ENCODE measurements around the gene EVC. TPM values are rescaled to one million over a fixed set of nuclear protein-coding genes. Genes with fewer than 3 reads are reported as not detected.

EVC gene
- total and polyA plus RNA-seq, 2 donors (not counting 1 experiment from before 2014, with no cell fraction given) = 4.9 to 39.0 TPM

DNA sequence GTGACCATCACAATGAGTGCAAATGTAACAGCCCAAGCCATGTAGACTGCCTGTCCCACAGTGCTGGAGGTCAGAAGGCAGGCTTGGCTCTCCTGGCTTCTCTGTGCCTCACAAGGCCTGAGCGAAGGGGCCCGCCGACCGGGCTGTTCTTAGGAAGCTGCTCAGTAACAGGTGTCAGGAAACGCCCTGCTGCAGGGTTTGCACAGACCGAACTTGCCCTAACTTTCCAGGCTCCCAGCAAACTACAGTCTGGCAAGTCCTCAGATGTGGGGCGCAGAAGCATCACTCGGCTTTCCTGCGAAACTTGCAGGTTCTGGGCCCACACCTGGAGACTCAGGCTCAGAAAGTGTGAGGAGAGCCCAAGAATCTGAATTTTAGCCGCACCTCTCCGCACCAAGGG, 94.3 kb downstream of the EVC start:
- no peak overlapping the region for H3K4me3 ChIP-seq (replicated peaks in 1 of 4; ENCODE audit: control extremely low read depth in 1 of 4, insufficient read depth in 1 of 4, low read depth in 3 of 4, low read length in 4 of 4)
- TF ChIP-seq CTCF (conservative IDR thresholded peaks at IDR 0.05 in 1 of 2, IDR thresholded peaks at IDR 0.05 in 1 of 2; ENCODE audit: low read depth in 1 of 2, low read length in 2 of 2) = no peak
- no peak for TF ChIP-seq EZH2 (IDR thresholded peaks at IDR 0.05; ENCODE audit: low read length, missing control alignments)
- H3K9me3 ChIP-seq (ENCODE audit: control insufficient read depth, insufficient read depth, low read depth, low read length) = no peaks in the 10 kb centered on the region
- DNase-seq (ENCODE audit: low read depth in 2 of 2) = no peak
- H4K20me1 ChIP-seq (ENCODE audit: control insufficient read depth, extremely low read depth, insufficient read depth, low read length) = no peaks in the 10 kb centered on the region
- peaks cover 20% of the 10 kb centered on the region for H3K36me3 ChIP-seq (ENCODE audit: control insufficient read depth, insufficient read depth, low read length)
- H3K27ac ChIP-seq (ENCODE audit: insufficient read depth, low read length) = no peak overlapping the region
- no peak overlapping the region for H3K4me2 ChIP-seq (ENCODE audit: extremely low read depth, insufficient read depth, low read length)
- no peaks in the 10 kb centered on the region for H3K4me1 ChIP-seq (ENCODE audit: control insufficient read depth, extremely low read depth, insufficient read depth, low read length)
- no peaks in the 10 kb centered on the region for H3K79me2 ChIP-seq (ENCODE audit: control insufficient read depth, insufficient read depth, low read length)
- H3K9ac ChIP-seq (ENCODE audit: insufficient read depth, low read length) = no peak overlapping the region
- no peaks in the 10 kb centered on the region for H3K27me3 ChIP-seq (ENCODE audit: control insufficient read depth, insufficient read depth, low read length)
- H2AFZ ChIP-seq (ENCODE audit: low read length) = no peak overlapping the region

DNA sequence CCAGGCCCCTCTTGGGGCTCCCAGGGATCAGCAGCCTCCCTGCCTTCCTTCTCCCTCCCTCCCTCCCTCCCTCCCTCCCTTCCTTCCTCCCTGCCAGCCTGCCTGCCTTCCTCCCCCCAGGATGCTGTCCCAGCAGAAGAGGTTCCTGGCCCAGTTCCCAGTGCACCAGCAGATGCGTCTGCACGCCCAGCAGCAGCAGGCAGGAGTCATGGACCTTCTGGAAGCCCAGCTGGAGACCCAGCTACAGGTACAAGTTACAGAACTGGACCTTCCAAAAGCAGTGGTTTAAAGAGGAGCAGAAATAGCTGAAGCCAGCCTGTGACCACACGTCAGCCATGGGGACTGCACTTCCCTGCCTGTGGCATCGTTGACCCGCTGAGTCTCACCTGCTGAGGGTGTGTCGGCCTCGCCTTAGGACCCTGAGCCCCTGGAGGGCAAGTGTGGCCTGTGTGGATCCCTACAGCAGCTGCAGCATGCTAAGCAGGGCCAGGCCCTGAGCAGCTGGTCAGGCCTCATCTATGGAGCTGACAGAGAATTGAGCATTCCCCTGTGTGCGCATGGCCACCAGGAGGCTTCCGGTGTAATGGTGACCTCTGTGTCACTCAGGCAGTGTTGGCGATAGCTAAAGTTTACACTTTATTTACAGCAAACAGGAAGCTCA, 97.2 kb downstream of the EVC start:
- H3K4me3 ChIP-seq (replicated peaks in 1 of 4; ENCODE audit: control extremely low read depth in 1 of 4, insufficient read depth in 1 of 4, low read depth in 3 of 4, low read length in 4 of 4) = no peak overlapping the region
- DNase-seq (ENCODE audit: low read depth in 2 of 2) = peak; percentile 19 to 37
- H3K4me1 ChIP-seq (ENCODE audit: control insufficient read depth, extremely low read depth, insufficient read depth, low read length) = no peaks in the 10 kb centered on the region
- H2AFZ ChIP-seq (ENCODE audit: low read length) = no peak overlapping the region
- no peak overlapping the region for H3K9ac ChIP-seq (ENCODE audit: insufficient read depth, low read length)
- TF ChIP-seq EZH2 (IDR thresholded peaks at IDR 0.05; ENCODE audit: low read length, missing control alignments) (no peak), CTCF (conservative IDR thresholded peaks at IDR 0.05 in 1 of 2, IDR thresholded peaks at IDR 0.05 in 1 of 2; ENCODE audit: low read depth in 1 of 2, low read length in 2 of 2) (no peak)
- H3K4me2 ChIP-seq (ENCODE audit: extremely low read depth, insufficient read depth, low read length) = no peak overlapping the region
- no peaks in the 10 kb centered on the region for H3K79me2 ChIP-seq (ENCODE audit: control insufficient read depth, insufficient read depth, low read length)
- peaks cover 21% of the 10 kb centered on the region for H3K36me3 ChIP-seq (ENCODE audit: control insufficient read depth, insufficient read depth, low read length)
- no peaks in the 10 kb centered on the region for H4K20me1 ChIP-seq (ENCODE audit: control insufficient read depth, extremely low read depth, insufficient read depth, low read length)
- H3K9me3 ChIP-seq (ENCODE audit: control insufficient read depth, insufficient read depth, low read depth, low read length) = no peaks in the 10 kb centered on the region
- H3K27me3 ChIP-seq (ENCODE audit: control insufficient read depth, insufficient read depth, low read length) = no peaks in the 10 kb centered on the region
- H3K27ac ChIP-seq (ENCODE audit: insufficient read depth, low read length) = no peak overlapping the region

DNA sequence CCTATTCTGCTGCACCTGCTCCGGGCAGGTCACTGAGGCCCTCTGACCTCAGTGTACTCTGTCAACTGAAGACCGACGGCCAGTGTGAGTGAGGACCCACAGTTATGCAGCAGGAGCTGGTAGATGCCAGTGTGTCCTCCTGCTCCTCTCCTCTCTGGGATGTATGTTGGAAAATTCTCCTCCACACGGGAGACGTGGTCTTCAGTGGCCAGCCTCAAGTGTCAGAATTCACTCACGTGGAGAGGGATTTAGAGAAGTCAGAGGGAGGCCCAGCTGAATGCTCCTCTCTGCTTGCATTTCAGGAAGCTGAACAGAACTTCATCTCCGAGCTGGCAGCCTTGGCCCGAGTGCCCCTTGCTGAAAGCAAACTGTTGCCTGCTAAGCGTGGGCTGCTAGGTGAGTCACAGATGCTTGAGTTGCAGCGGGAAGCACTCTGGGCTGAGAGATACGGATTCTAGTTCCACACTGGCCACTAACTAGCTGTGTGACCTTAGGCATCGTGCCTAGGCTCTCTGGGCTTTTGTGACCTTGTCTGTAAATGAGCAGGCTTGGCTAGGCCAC, 98.3 kb downstream of the EVC start:
- Histone ChIP-seq H3K4me3 (replicated peaks in 1 of 4; ENCODE audit: control extremely low read depth in 1 of 4, insufficient read depth in 1 of 4, low read depth in 3 of 4, low read length in 4 of 4) (no peak overlapping the region), H3K27me3 (ENCODE audit: control insufficient read depth, insufficient read depth, low read length) (no peaks in the 10 kb centered on the region), H3K36me3 (ENCODE audit: control insufficient read depth, insufficient read depth, low read length) (peaks cover 23% of the 10 kb centered on the region), H3K79me2 (ENCODE audit: control insufficient read depth, insufficient read depth, low read length) (no peaks in the 10 kb centered on the region), H3K9me3 (ENCODE audit: control insufficient read depth, insufficient read depth, low read depth, low read length) (no peaks in the 10 kb centered on the region), H2AFZ (ENCODE audit: low read length) (no peak overlapping the region), H3K4me1 (ENCODE audit: control insufficient read depth, extremely low read depth, insufficient read depth, low read length) (no peaks in the 10 kb centered on the region), H3K27ac (ENCODE audit: insufficient read depth, low read length) (no peak overlapping the region), H3K4me2 (ENCODE audit: extremely low read depth, insufficient read depth, low read length) (no peak overlapping the region), H3K9ac (ENCODE audit: insufficient read depth, low read length) (no peak overlapping the region), H4K20me1 (ENCODE audit: control insufficient read depth, extremely low read depth, insufficient read depth, low read length) (no peaks in the 10 kb centered on the region)
- TF ChIP-seq EZH2 (IDR thresholded peaks at IDR 0.05; ENCODE audit: low read length, missing control alignments) (no peak), CTCF (conservative IDR thresholded peaks at IDR 0.05 in 1 of 2, IDR thresholded peaks at IDR 0.05 in 1 of 2; ENCODE audit: low read depth in 1 of 2, low read length in 2 of 2) (no peak)
- DNase-seq (ENCODE audit: low read depth in 2 of 2) = peak in 1 of 2 donors; percentile 63

Measured in fibroblast of lung (primary cell).